Transverse colon (tissue), 4 donors: Measurements from ENCODE around the gene RIPOR3.

Experiments used
- CTCF ChIP-seq, 5 experiments: fragments of 200-600 bp in 3 of 5; fragments of 450-650 bp in 2 of 5; sonication (generic) in 3 of 5; IDR thresholded peaks; 1 replicate in 2 of 5; 2 replicates in 3 of 5; pipeline ENCODE4 v1.5.1; 2016 to 2017; ENCODE audit warnings: antibody characterized with exemption in 5 of 5, inconsistent platforms in 3 of 5, mild to moderate bottlenecking in 2 of 5, moderate library complexity in 1 of 5
- EP300 ChIP-seq: sonication (generic); formaldehyde crosslinking; IDR thresholded peaks from one replicate; pipeline ENCODE4 v1.6.1; 2017; ENCODE audit warnings: antibody characterized with exemption, low read depth
- POLR2A ChIP-seq: fragments of 450-650 bp; IDR thresholded peaks from one replicate; pipeline ENCODE4 v1.6.1; 2016; ENCODE audit warnings: antibody characterized with exemption, mild to moderate bottlenecking, moderate library complexity
- POLR2AphosphoS5 ChIP-seq, 3 donors: sonication (generic); formaldehyde crosslinking; IDR thresholded peaks; one replicate each; pipeline ENCODE4 v1.6.1; 2016; ENCODE audit warnings: antibody characterized with exemption in 3 of 3

- TF ChIP-seq CTCF (IDR thresholded peaks at IDR 0.05) = no peak
- TF ChIP-seq POLR2A = no peak
- no peak for TF ChIP-seq POLR2AphosphoS5 (IDR thresholded peaks at IDR 0.05)
- no peak for TF ChIP-seq EP300
Measured at GRCh38 chr20:50726955-50727791, 35.8 kb upstream of the RIPOR3 start.
